MCF 10A (cell line): ENCODE data around the gene CSRNP3. TPM values are rescaled to one million over a fixed set of nuclear protein-coding genes. Genes with fewer than 3 reads are reported as not detected.

ENCODE experiments used
- BruUV-seq: library from RNA; stranded (reverse); fragments of 400-500 nt; replicated peaks from 2 replicates; lab custom pipeline; 2021; lab: Mats Ljungman, UMichigan
- CTCF ChIA-PET: fragments of 300-600 bp; sonication (Branson Sonifier 250); formaldehyde crosslinking; extraction: SDS; loops from one replicate; lab custom pipeline; 2021; ENCODE audit warnings: antibody characterized with exemption, inconsistent platforms; lab: Yijun Ruan, JAX
- POLR2A ChIA-PET: fragments of 300-600, 350-650 bp; sonication (Branson Sonifier 250); formaldehyde crosslinking; extraction: SDS; loops from one replicate; lab custom pipeline; 2020; ENCODE audit warnings: antibody characterized with exemption, inconsistent platforms; lab: Yijun Ruan, JAX
- DNase-seq: peaks from one replicate; pipeline ENCODE4 v3.0.0-alpha.2; 2018; ENCODE audit not compliant: unreplicated experiment
- H3K27ac Mint-ChIP-seq: one replicate; pipeline ENCODE4 v1.8.0; 2022; ENCODE audit warnings: mild to moderate bottlenecking, low read depth, mixed read lengths; ENCODE audit not compliant: unreplicated experiment
- H3K27me3 Mint-ChIP-seq: one replicate; pipeline ENCODE4 v1.8.0; 2022; ENCODE audit warnings: mixed read lengths; ENCODE audit not compliant: insufficient read depth, unreplicated experiment
- H3K36me3 Mint-ChIP-seq: one replicate; pipeline ENCODE4 v1.8.0; 2022; ENCODE audit warnings: mild to moderate bottlenecking, moderate library complexity, mixed read lengths; ENCODE audit not compliant: insufficient read depth, unreplicated experiment
- H3K4me1 Mint-ChIP-seq: one replicate; pipeline ENCODE4 v1.8.0; 2022; ENCODE audit warnings: mixed read lengths; ENCODE audit not compliant: insufficient read depth, unreplicated experiment
- H3K4me3 Mint-ChIP-seq: one replicate; pipeline ENCODE4 v1.8.0; 2022; ENCODE audit warnings: mild to moderate bottlenecking, moderate library complexity, mixed read lengths; ENCODE audit not compliant: unreplicated experiment
- H3K9me3 Mint-ChIP-seq: one replicate; pipeline ENCODE4 v1.8.0; 2022; ENCODE audit warnings: mixed read lengths; ENCODE audit not compliant: unreplicated experiment
- CTCF ChIP-seq: fragments of 200-600 bp; IDR thresholded peaks from one replicate; pipeline ENCODE4 v1.8.0; 2022; ENCODE audit warnings: antibody characterized with exemption, mild to moderate bottlenecking; ENCODE audit not compliant: unreplicated experiment
- intact Hi-C: fragments of 100-400 bp; cut with micrococcal nuclease; formaldehyde crosslinking; loops from 2 replicates; pipeline ENCODE4 v1.14.1; 2022
- total RNA-seq: library from RNA; stranded (reverse); gene quantifications from 2 replicates; pipeline ENCODE4 v1.2.3, GENCODE V29; 2022

CSRNP3 gene
- total RNA-seq, 1 experiment from 2014 or later = 0.33 TPM

- TF ChIP-seq CTCF = no peak
- no peak overlapping the region for H3K27ac Mint-ChIP-seq
- intact Hi-C loops = no loop called here
- ChIA-PET CTCF (interaction anchor here (0.7 to 1.0 kb wide), 3 partner anchors 11 to 14 kb away, joined by 3 to 4 read pairs (median 3); no protein-coding TSS in a partner anchor), POLR2A (no interaction called here)
- DNase-seq = no peak
- no peak overlapping the region for H3K4me3 Mint-ChIP-seq
- no peaks in the 10 kb centered on the region for H3K36me3 Mint-ChIP-seq
- H3K4me1 Mint-ChIP-seq = no peaks in the 10 kb centered on the region
- peaks cover 63% of the 10 kb centered on the region for H3K27me3 Mint-ChIP-seq
- no TSS peak for BruUV-seq
- H3K9me3 Mint-ChIP-seq = no peaks in the 10 kb centered on the region
These were observed 15.9 kb upstream of the CSRNP3 start for GRCh38 chr2:165453561-165454094.

- peaks cover 73% of the 10 kb centered on the region for H3K27me3 Mint-ChIP-seq
- H3K4me3 Mint-ChIP-seq = no peak overlapping the region
- no peaks in the 10 kb centered on the region for H3K4me1 Mint-ChIP-seq
- POLR2A ChIA-PET = no interaction called here
- TF ChIP-seq CTCF = no peak
- no peaks in the 10 kb centered on the region for H3K9me3 Mint-ChIP-seq
- H3K36me3 Mint-ChIP-seq = no peaks in the 10 kb centered on the region
- no peak for DNase-seq
- no peak overlapping the region for H3K27ac Mint-ChIP-seq
- CTCF ChIA-PET = no interaction called here
- intact Hi-C loops = no loop called here
- no TSS peak for BruUV-seq
These were observed 14.6 kb upstream of the CSRNP3 start for GRCh38 chr2:165454905-165455304.

GRCh38 chr2:165456027-165456426 is 13.5 kb upstream of the CSRNP3 start:
- Mint-ChIP-seq H3K4me3 (no peak overlapping the region), H3K36me3 (no peaks in the 10 kb centered on the region), H3K27ac (no peak overlapping the region), H3K9me3 (no peaks in the 10 kb centered on the region), H3K4me1 (no peaks in the 10 kb centered on the region), H3K27me3 (peaks cover 67% of the 10 kb centered on the region)
- TF ChIP-seq CTCF = no peak
- ChIA-PET POLR2A (no interaction called here), CTCF (no interaction called here)
- intact Hi-C loops = no loop called here
- no TSS peak for BruUV-seq
- DNase-seq = no peak

GRCh38 chr2:165462443-165462842 is 7.1 kb upstream of the CSRNP3 start:
- Mint-ChIP-seq H3K27ac (no peak overlapping the region), H3K27me3 (peaks cover 63% of the 10 kb centered on the region), H3K36me3 (no peaks in the 10 kb centered on the region), H3K4me3 (no peak overlapping the region), H3K9me3 (no peaks in the 10 kb centered on the region), H3K4me1 (peaks cover 5% of the 10 kb centered on the region)
- no peak for DNase-seq
- TF ChIP-seq CTCF = no peak
- CTCF ChIA-PET = no interaction called here
- intact Hi-C loops = no loop called here
- POLR2A ChIA-PET = interaction anchor here (1.0 kb wide), 1 partner anchor 10 kb away, joined by 4 read pairs; no protein-coding TSS in a partner anchor
- no TSS peak for BruUV-seq
